HG03060 (cell line): ENCODE results near the gene RTRAF.

Source experiments
- ATAC-seq: cut with Tn5 transposase; IDR thresholded peaks from one replicate; pipeline ENCODE4 v1.9.1; 2021; ENCODE audit warnings: low read depth, moderate number of reproducible peaks; ENCODE audit not compliant: unreplicated experiment

RTRAF gene

DNA sequence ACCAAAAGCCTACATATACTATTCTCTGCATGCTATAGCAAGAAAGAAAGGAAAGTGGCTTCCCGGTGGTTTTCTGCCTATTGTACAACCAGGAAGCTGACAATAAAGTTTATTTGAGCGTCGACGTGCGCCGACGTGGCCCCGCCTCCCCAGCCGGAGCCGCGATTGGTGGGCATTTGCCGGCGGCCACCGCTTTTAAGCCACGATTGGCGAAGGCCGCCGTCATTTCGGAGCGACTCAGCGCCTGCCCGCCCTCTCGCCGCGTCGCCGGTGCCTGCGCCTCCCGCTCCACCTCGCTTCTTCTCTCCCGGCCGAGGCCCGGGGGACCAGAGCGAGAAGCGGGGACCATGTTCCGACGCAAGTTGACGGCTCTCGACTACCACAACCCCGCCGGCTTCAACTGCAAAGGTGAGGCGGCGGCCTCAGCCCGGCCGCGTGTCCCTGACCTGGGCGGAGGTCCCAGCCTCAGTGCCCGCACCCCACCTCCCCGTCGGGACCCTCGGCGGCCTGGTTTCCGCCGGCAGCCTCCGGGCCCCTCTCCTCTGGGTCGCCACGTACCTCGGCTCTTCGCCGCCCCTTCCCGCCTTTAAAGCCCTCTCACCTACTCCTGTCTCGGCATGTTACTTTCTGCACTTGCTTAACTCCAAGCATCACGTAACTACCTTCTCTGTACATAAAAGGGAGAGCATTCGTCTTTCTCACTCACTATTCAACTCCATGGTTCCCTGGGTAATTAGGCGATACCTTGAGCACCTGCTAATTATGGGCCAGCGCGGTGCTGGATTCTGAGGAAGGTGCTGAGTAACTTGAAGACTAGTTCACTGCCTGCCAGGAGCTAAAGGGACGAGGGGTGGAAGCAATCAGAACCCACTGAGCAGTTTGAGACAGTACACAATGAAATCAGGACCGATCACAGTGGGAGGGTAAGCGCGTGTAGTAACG lies at the start of gene RTRAF:
Gene RTRAF (plus strand): TSS at position 254 of the 942 bp plus-strand sequence. CDS start 94 bp downstream, at position 348.
- ATAC-seq = peak; percentile 82

DNA sequence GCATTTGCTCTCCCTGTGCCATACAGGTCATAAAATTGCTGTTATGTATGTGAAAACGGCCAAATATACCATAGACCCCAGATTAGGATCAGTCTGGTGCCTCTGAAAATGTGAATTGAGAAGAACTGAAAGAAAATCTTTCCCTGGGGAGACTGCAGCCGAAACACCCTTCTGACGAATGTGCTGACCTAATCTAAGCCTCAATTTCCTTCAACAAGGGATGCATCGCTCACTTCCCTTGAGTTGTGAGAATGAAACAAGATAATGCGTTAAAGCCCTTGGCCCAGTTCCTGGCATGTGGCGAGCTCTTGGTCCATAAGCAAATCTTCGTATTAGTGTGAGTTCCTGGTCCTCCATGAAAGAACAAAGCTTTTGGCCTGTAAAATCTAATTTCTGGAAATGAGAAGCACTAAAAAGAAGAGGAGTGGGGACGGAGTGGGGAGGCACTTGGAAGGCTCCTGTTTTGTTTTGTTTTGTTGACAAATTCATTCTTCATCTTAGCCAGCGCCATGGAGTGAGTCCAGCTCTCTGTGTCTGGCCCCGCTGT lies 49.5 kb upstream of the RTRAF start:
- ATAC-seq = no peak

DNA sequence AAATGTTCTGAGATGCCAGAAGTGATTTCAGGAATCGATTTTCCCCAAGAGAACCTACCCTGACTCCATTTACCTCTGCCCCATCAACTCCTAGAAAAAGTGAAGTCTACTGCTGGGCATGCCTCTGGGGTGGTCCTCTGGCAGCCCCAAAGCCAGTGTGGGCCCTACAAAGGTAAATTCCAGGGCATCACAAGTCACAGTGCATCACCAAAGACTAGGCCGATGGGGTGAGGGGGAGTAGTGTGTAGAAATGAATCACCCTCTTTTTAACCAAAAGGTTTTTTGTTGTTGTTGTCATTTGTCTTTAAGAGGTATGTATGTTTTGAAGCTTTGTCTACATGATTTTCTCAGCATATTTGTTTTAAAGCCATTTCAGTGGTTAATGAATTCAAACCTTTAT lies 46.4 kb upstream of the RTRAF start:
- no peak for ATAC-seq

DNA sequence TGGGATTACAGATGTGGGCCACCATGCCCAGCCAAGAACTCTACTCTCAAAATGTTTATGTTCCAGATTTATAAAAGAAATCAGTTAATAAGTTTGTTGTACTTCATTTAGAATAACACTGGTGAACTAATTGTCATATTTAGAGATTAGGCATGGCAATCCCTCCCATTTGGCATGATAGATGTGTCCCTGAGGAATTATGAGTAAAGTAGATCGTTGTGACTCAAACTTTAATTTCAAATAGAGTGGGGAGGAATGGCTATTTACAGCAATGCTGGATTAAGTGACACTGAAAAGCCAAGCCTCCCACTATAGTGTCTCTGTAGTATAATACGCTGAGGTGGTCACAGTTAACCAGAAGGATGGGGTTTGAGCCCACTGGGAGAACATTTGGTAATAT lies 39.3 kb upstream of the RTRAF start:
- no peak for ATAC-seq

DNA sequence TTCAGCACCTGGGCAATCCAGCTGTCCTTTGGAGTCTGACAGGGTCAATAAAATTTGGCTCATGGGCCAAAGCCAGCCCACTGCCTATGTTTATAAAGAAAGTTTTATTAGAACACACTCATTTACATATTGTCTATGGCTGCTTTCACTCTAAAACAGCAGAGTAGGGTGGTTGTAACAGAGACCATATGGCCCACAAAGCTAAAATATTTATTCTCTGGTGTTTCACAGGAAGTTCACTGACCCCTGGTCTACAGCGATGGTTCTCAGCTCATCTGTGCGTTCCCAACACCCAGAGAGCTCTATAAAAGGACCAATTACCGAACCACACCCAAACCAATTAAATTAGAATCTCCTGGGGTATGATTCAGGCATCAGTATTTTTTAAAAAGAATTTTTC lies 37.7 kb upstream of the RTRAF start:
- ATAC-seq = no peak

DNA sequence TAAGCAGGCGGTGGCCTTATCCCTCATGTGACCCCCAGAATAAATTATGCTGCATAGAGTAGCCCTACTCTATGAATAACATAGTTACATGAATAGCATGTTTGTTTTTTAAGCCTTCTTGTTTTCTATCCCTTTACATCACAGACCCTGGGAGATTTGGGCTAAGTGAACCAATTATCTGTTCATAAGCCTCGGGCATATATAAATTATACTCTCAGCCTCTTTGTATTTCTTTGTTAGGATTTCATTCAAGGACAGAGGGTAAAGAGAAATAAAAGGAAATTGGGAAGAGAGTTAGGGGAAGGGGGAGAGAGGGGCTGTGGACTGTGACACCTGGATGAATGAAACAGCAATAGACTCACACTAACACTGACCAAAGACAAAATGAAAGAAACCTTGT lies 35.3 kb upstream of the RTRAF start:
- no peak for ATAC-seq

DNA sequence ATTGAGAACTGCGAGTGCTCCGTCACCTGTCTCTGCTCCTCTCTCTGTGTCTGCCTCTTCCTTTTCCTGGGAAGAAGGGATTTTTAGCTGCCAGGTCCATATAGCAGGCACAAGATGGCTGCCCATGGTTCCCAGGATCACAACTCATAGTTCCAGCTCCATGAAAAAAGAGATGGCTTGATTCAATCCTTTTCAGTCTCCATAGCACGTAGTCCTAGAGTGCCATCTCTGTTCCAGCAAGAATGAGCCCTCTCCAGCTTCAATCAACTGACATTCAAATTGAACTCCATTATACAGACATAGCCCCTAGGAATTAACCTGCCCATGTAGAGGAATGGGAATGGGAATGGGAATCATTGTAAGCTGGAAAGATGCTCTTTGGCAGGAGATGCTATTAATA lies 34.7 kb upstream of the RTRAF start:
- no peak for ATAC-seq

DNA sequence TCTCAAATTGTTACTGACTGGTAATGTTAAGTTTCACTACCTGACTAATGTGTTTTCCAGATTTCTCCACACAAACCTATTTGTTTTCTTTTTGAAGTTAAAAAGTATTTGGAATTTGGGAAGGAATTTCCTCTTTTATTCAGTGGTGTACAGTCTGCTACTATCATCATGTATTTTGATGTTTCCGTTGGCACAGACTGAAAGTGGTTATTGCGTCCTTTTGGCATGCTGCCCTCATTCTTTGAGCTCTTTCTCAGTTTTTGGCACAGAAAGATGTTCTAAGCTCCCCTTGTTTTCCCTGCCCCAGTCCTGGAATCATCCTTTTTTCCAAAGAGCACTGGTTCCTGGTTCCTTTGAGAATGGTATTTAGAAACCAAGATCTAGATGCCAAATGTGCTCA lies 31.4 kb upstream of the RTRAF start:
- ATAC-seq = no peak

DNA sequence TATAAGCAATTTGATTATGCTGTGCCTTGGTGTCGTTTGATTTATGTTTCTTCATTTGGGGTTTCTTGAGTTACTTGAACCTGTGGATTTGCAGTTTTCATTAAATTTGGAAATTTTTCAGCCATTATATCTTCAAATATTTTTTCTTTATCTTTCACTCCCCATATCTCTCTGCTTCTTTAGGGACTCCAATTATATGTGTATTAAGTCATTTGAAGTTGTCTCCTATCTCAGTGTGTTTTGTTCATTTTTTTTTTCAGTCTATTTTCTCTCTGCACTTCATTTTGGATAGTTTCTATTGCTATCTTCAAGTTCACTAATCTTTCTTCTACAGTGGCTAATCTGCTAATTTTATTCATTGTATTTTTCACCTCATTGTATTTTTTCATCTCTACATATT lies 29.4 kb upstream of the RTRAF start:
- no peak for ATAC-seq

DNA sequence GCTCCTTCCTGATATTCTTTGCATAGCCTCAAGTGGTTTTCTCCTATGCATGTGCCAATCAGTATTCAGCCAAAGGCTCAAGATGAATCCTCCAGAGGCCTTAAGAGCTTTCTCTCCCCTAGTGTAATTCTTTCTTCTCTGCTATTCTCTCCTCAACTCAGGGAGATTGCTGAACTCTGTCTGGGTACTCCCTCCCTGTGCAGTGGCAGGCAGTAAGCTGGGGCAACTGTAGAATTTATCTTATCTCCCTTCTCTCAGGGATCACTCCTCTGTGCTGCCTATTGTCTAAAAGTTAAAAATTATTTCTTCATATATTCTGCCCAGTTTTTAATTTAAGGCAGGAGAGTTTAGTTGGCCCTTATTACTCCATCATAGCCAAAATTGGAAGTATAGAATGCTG lies 28.5 kb upstream of the RTRAF start:
- no peak for ATAC-seq

DNA sequence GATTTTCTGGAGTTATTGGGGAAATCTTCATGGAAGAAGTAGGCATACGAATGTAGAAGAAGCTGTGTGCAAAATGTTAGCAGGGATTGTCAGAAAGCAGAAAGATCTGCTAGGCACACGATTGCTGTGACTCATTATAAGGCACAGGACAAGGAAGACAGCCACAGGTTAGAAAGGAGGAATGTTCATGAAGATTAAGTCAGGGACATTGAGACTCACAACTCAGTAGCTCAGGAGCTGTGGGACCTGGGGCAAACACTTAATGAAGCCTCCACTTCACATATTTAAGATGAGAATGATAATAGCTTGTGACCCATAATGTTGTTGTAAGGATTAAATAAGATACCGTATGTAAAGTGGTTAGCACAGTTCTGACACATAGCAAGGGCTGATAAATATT lies 26.6 kb upstream of the RTRAF start:
- no peak for ATAC-seq

DNA sequence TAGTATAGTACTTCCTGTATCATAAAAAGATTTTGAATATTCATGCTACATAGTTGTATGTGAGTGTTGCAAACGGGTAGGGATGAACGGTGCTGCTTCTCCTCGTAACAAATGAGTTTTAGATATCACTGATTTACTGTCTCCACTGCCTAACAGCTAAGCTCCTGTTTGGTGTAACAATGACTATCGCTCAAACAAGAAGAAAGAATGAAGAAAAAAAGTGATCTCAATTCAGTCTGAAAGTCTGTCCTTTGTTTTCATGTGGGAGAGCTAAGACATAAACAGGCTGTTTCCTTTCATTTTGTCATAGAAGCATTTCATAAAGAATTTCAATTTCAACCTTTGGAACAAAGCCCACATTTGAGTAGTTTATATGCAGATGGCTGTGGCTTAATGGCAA lies 26.1 kb upstream of the RTRAF start:
- ATAC-seq = no peak

DNA sequence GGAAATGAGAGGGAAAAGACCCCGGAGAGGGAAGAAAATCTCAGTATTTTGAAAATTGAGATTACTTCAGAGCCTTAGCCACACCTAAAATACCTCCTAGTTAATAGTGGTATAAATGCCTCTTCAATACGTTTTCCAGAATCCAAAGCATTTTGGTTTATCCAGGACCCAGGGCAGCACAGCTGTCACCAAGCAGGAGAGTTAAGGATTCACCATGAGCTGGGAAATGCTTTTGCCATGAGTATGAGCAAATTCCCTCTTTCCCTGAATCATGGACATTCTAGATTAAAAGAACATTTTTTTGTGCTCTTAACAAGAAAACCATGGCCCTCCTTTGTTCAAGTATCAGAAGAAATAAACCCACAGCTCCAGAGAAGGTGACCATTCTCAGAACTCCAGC lies 21.8 kb upstream of the RTRAF start:
- no peak for ATAC-seq

DNA sequence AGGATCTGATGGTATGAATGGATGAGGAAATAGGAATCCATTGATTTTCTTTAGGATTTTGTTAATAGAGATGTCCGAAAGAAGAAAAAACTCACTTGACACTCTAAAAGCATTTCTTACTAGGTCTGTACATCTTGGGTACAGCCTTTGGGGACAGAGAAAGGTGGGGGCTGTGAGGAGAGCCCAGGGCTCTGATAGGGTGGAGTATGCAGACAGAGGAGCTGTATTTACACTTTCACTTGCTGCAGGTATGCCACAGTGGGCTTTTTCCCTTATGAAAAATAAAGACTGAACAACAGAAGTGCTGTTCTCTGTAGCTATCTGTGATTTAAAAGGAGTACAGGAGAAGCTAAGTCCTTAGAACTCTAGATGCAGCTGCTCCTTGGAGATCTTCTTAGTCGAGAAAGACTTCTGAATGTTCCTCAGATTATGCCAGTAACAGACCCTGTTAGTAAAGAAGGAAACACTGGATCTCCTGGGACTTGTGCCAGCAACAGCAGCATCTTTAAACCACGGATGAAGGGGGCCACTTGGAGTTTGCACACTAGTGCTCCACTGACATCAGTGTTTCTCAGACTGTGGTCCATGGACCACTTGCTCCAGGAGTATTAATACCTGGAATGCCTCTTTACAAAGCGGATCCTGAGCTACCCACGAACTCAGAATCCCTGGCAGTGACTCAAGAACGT lies 19.4 kb upstream of the RTRAF start:
- ATAC-seq = no peak

DNA sequence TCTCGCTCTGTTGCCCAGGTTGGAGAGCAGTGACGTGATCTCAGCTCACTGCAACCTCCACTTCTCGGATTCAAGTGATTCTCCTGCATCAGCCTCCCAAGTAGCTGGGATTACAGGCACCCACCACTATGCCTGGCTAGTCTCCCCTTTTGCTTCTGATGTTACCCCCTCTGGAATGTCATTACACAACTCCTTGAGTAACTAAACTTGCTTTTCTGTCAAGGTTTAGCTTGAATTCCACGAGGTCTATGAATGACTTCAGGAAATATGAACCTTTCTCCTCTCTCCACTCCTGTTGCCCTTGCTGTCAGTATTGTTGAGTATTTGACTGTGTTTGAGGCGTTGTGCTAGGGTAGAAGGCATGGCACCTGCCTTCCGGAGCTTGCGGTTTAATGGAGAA lies 16.8 kb upstream of the RTRAF start:
- no peak for ATAC-seq

DNA sequence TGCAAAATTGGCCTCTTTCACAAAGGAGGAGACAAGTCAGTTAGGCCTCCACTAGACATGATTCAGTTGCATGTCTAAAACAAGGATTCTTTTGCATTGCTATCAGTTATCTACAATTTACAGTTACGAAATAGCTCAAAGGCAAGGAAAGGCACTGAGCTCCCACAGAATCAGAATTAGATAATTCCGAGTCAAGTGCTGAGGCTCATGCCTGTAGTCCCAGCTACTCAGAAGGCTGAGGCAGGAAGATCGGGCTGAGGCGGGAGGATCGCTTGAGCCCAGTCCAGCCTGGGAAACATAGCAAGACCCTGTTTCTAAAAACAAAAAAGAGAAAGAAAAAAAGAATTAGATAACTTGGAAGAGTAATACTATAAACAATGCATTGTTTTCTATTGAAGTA lies 12.3 kb upstream of the RTRAF start:
- ATAC-seq = no peak

DNA sequence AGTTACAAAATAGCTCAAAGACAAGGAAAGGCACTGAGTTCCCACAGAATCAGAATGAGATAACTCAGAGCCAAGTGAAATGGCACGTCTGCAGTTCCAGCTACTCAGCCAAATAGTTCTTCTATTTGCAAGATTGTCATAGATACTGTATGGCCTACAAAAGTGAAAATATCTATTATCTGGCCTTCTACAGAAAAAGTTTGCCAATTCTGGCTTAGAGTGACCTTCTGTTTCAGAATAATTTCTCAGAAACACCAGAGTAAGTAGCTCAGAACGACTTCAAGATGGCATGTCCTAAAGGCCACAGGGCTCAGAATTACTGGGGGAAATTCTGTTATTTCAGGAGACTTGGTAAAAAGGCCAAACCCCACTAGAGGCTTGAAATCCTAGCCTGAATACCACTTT lies 10.7 kb upstream of the RTRAF start:
- ATAC-seq = no peak

DNA sequence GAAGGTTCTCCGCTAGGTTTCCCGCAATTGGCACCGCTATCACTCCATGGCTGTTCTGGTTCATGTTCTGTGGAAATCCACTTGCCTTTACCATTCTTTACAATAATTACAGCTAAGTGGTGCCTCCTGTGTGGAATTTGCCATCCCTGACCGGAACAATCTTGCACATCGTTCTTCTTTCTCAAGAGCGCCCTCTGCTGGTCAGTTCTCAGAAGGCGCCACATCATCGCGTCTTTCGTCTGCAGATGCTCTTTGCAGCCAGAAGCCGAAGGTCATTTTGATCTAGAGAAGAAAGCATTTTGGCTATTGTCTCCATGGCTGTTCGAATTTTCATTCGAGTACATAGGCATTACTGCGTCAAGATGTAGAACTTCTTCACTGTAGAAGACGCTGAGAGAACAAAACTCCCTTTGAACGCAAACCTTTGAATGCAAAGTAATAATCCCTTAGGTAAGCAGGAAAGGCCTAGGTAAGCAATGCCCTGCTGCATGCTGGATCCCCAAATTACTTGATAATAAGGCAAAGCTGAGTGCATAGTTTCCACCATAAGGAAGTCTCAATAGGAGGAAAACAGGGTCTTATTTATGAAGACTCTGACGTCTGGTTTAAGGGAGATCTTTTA lies 10.1 kb upstream of the RTRAF start:
- ATAC-seq = peak; percentile 59

DNA sequence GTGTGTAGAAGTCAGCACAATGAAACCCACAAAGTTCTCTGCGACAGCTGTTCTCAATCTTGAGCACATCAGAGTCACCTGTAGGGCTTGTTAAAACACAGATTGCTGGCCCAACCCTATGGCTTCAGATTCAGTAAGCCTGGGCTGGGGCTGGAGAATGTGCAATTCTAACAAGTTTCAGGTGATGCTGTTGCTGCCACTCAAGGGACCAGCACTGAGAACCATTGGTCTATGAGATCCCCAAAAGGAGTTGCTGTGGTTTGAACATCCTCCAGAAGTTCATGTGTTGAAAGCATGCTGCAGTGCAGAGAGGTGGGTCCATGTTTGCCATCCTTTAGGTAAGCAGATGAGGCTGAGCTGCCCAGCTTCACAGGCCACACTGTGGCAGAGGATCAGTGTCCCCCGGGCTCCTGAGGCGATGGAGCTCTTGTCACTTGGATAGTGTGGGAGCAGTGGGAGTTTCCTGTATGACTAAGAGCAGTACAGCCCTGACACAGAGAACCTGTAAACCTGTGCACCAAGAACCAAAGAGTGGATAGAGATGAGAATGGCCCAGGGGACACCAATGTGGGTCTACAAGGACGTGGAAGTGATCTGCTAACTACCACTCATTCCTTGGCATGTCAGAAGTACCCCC lies 8.0 kb upstream of the RTRAF start:
- no peak for ATAC-seq

DNA sequence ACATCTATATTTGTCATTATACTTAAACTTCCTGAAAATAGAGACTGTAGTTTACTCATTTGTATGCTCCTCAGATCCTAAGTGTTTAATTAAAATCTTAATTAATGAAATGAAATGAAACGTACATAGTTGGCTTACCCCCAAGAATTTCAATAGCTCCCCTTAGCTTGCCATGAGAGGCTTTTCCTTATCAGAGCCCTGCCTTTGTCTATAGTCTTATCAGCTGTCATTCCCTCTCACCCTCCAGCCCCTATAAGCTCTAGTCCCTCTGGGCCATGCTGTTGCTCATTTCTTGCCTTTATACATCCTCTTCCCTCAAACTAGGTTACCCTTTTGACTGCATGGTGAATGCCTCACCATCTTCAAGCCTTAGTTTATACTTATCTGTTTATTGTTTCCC lies 1.1 kb upstream of the RTRAF start:
- ATAC-seq = no peak

DNA sequence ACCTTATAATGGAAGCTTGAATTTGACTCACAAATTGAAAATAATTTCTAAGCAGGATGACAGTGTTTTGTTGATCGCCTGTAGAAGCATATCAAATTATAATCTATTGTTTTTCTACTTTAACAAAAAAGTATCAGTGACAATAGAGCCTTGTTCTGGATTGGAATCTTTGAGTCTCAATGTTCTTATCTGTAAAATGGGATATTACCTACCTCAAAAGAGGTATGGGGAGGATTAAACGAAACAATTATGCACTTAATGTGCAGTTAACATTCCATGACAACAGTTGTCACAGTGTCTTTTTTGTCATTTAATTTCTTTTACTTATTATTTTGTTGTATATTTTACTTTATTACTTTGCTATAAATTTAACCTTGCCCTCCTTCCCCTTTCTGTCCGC lies 1.1 kb downstream of the RTRAF start:
- ATAC-seq = no peak
